Heart left ventricle (tissue), 13 donors: ENCODE measurements around the gene LFNG.

Experiments used
- CTCF ChIP-seq, 12 donors: fragments of 200-600 bp; sonication (generic) in 4 of 12; IDR thresholded peaks; one replicate each; pipeline versions ENCODE4 v1.5.0 to v1.8.0; 2018 to 2022; ENCODE audit warnings: antibody characterized with exemption in 12 of 12, mild to moderate bottlenecking in 5 of 12
- POLR2A ChIP-seq, 2 donors: fragments of 450-650 bp; IDR thresholded peaks; one replicate each; pipeline ENCODE4 v1.6.1; 2017; ENCODE audit warnings: antibody characterized with exemption in 2 of 2, mild to moderate bottlenecking in 2 of 2, moderate library complexity in 2 of 2
- donor health status: ischemic (EF 13 %, LVEDD 7.1; RV severe dilation, severe dysfunction).
- donor health status: DM: no; HTN: yes; CAD: no.
- donor health status: DM: no; HTN: no; CAD: no.
- donor health status: ischemic (EF 25% LVEDD 6.9; RV normal size, moderate dysfunction).
- donor health status: ischemic (EF 25% LVEDD 5.7; RV mildly dilated, moderate dysfunction).
- donor health status: ischemic (EF 35%, LVEDD 5.7; RV mildly dilated, moderate dysfunction).
- donor health status: nonischemic (EF 11% LVEDD 7.7; RV severe dilation, severe dysfunction).
- donor health status: DM: yes; HTN: yes; CAD: no.
- donor health status: PGD.
- donor health status: ischemic (EF 29% LVEDD 5.4; RV normal size, mild dysfunction).
- donor health status: nonischemic (EF 23%, LVEDD 6.1; RV moderate dilation, normal function).

- TF ChIP-seq CTCF (IDR thresholded peaks at IDR 0.05) (no peak), POLR2A (IDR thresholded peaks at IDR 0.05) (no peak)
These were observed 45.5 kb downstream of the LFNG start for GRCh38 chr7:2564970-2565540.
